GM21367 (cell line): ENCODE results near the gene BMP8B.

Source experiments
- ATAC-seq: cut with Tn5 transposase; IDR thresholded peaks from one replicate; pipeline ENCODE4 v1.9.1; 2021; ENCODE audit not compliant: unreplicated experiment

BMP8B gene

GRCh38 chr1:39760074-39761008 is 28.3 kb downstream of the BMP8B start:
- ATAC-seq = no peak

- ATAC-seq = no peak
These were observed 29.3 kb downstream of the BMP8B start for GRCh38 chr1:39759436-39759726.

GRCh38 chr1:39758556-39759435 is 29.9 kb downstream of the BMP8B start:
- ATAC-seq = no peak

- no peak for ATAC-seq
These were observed 31.2 kb downstream of the BMP8B start for GRCh38 chr1:39757501-39757900.

GRCh38 chr1:39755965-39756659 is 32.6 kb downstream of the BMP8B start:
- ATAC-seq = no peak

- no peak for ATAC-seq
These were observed 33.7 kb downstream of the BMP8B start for GRCh38 chr1:39754906-39755504.

- ATAC-seq = no peak
These were observed 34.6 kb downstream of the BMP8B start for GRCh38 chr1:39754026-39754570.

- ATAC-seq = no peak
These were observed 35.3 kb downstream of the BMP8B start for GRCh38 chr1:39753132-39754025.

GRCh38 chr1:39752703-39753102 is 36.0 kb downstream of the BMP8B start:
- ATAC-seq = no peak

- no peak for ATAC-seq
These were observed 37.1 kb downstream of the BMP8B start for GRCh38 chr1:39751595-39751994.

- ATAC-seq = no peak
These were observed 43.5 kb downstream of the BMP8B start for GRCh38 chr1:39745016-39745670.

GRCh38 chr1:39738622-39739366 is 49.9 kb downstream of the BMP8B start, which contains the start of gene PPIE:
Gene PPIE (plus strand): TSS chr1:39738882. CDS start chr1:39738901, 19 bp downstream.
- no peak for ATAC-seq

GRCh38 chr1:39737546-39738169 is 51.0 kb downstream of the BMP8B start:
- no peak for ATAC-seq

- ATAC-seq = no peak
These were observed 52.9 kb downstream of the BMP8B start for GRCh38 chr1:39735731-39736130.

GRCh38 chr1:39733161-39733560 is 55.5 kb downstream of the BMP8B start:
- ATAC-seq = no peak

GRCh38 chr1:39732730-39733129 is 55.9 kb downstream of the BMP8B start:
- ATAC-seq = no peak

GRCh38 chr1:39729842-39730241 is 58.8 kb downstream of the BMP8B start:
- no peak for ATAC-seq

- no peak for ATAC-seq
These were observed 59.6 kb downstream of the BMP8B start for GRCh38 chr1:39729030-39729429.
